GM19043 (cell line): ENCODE data around the gene NMRAL1.

Experiments used
- ATAC-seq: cut with Tn5 transposase; IDR thresholded peaks from one replicate; pipeline ENCODE4 v1.9.1; 2021; ENCODE audit warnings: low read depth; ENCODE audit not compliant: unreplicated experiment

The NMRAL1 gene

GRCh38 chr16:4505356-4506147 lies 31.1 kb upstream of the NMRAL1 start:
- peak; percentile 92 for ATAC-seq

DNA sequence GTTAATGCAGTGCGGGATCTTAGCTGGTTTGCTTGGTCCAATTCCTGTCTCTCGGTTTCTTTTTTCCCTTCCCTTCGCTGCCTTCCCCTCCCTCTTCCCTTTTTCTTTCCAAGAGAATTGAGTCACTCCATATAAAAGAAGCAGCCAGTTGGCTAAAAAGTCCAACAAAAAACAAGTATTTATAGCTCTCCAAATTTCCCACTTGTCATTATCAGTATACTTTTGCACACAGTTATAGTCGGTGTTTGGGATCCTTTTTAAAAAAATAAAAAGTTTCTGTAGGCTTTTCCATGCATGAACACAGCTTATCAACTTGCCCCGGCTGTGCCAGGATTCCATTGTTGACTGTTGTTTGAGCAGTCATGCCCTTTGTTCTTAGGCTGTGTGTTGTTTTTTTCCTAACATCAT lies 26.6 kb upstream of the NMRAL1 start:
- ATAC-seq = no peak

GRCh38 chr16:4500272-4500671 lies 25.8 kb upstream of the NMRAL1 start:
- no peak for ATAC-seq

- ATAC-seq = no peak
These were observed 24.8 kb upstream of the NMRAL1 start for GRCh38 chr16:4499196-4499555.

GRCh38 chr16:4498546-4499195 lies 24.2 kb upstream of the NMRAL1 start:
- ATAC-seq = no peak

DNA sequence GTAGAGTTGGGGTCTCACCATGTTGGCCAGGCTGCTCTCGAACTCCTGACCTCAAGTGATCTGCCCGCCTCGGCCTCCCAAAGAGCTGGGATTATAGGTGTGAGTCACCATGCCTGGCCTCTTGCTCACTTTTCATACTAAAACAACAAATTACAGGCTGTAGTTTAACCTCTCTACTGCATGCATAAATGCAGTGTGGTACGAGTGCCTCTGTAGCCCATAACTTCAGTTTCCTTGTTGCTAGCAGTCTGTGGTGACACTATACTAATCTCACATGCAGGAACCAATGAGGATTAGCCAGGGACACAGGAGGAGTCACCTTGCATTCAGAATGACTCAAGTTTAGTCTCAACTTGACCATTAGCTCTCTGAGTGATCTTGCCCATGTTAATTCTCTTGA lies 21.9 kb upstream of the NMRAL1 start:
- no peak for ATAC-seq

DNA sequence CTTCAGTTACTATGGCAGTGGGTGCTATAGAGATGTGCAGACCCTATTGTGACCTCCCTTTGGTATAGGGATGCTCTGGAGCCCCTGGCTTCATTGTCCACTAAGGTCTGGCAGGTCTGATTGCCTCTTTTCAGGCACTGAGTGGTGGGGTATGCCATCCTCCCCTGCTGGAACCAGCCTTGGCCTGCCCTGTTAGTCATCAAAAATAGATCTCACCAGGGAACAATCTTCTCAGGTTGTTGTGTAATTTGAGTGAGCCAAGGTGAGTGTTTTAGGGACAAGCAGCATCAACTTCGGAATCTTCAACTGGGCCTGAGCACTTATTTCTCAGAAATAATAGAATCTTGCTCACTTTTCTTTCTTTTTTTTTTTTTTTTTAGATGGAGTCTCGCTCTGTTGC lies 21.3 kb upstream of the NMRAL1 start:
- no peak for ATAC-seq

DNA sequence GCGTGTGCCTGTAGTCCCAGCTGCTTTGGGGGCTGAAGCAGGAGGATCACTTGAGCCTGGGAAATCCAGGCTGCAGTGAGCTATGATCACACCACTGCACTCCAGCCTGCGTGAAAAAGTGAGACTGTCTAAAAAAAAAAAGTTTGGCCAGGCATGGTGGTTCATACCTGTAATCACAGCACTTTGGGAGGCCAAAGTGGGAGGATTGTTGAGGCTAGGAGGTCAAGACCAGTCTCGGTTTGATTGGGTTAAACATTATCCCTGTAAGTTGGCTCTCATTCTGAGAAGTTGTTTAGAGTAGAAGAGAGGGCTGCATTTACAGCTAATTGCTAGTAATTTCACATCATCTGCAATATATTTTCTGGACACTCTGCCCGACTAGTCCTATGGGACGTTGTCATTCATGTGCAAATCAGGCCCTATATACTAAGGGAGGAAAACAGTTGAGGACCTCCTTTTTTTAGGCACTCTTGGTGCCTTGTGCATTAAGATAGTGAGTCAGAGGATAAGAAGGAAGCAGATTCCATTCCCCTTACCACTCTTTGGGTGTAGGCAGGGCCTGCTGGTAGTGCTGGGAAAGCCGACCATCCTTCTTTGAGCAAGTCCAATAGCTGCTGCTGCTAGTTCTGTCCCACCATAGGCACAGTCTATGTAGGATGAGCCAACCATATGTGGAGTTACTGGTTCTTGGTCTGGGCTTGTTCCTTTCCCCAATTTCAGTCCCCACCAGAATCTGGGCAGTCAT lies 20.5 kb upstream of the NMRAL1 start:
- ATAC-seq = no peak

- no peak for ATAC-seq
These were observed 17.5 kb upstream of the NMRAL1 start for GRCh38 chr16:4491898-4492297.

DNA sequence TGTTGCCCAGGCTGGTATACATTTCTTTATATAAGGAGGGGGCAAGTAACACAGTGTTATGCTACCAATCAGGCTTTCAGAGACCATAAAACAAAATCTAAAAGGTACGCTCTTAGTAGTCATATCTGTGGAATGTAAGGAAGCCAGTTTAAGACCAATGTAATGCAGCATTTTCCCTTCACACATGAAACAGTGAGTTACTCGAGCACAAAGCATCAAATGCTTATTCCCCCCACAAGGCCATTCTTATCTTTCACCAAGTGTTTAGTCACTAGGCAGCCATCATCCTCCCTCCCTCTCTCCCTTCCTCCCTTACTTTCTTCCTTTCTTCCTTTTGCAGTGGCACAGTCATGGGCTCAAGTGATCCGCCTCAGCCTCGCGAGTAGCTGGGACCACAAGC lies 14.6 kb upstream of the NMRAL1 start:
- ATAC-seq = no peak

GRCh38 chr16:4488499-4488967 lies 14.1 kb upstream of the NMRAL1 start:
- ATAC-seq = no peak

DNA sequence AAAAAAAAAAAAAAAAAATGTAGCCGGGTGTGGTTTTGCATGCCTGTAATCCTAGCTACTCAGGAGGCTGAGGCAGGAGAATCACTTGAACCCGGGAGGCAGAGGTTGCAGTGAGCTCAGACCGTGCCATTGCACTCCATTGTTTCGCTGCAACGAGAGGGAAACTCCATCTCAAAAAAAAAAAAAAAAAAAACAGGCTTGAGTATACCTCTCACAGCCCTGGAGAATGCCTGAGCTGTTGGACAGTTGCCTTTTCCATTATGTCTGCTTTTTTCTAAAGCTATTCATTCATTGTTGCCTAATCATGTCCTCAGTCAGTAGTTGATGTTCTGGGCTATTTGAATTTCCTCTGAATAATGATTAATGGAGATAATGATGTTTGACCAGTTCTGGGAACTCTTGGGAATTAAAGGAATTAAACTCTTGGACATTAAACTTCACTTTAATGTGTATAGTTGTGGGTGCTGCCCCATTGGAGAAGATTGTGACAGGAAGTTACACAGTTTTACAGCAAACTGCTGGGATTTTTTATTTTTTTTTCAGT lies 13.6 kb upstream of the NMRAL1 start:
- no peak for ATAC-seq

- ATAC-seq = no peak
These were observed 11.9 kb upstream of the NMRAL1 start for GRCh38 chr16:4486126-4486893.

DNA sequence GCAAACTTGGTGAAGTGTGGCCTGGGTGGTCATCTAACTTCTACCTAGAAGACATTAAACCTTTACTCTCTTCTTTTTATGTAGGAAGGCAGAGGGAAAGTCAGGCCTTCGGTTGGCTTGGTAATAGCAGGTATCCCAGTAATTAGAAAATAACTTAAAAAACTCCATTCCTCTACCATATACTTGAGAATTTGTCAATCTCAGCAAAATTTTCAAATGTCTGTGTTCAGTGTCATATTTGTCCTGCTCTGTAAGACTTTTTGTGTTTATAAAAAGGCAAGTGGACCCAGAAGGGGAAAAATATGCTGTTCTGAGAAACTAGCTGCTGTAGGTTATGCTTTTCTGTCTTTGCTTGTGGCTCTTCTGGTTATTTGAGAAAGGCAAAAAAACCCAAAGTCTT lies 7.5 kb upstream of the NMRAL1 start:
- no peak for ATAC-seq

DNA sequence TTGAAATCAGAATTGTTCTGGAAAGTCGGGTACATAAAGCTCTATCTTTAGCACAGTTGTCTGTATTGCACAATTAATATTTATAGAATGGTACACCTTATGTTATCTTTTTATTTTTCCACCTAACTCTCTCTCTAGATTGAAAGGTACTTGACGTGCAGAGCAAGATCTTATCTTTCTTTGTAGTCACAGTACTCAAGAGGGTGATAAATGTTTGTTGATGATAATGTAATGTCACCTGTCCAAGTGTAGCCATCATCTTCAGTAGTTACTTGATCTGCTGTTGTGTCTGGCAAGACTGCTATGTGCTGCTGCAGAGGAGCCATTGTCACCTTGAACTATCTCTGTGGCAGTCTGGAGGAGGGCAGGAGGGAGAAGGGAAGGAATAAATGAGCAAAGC lies 7.1 kb upstream of the NMRAL1 start:
- no peak for ATAC-seq

DNA sequence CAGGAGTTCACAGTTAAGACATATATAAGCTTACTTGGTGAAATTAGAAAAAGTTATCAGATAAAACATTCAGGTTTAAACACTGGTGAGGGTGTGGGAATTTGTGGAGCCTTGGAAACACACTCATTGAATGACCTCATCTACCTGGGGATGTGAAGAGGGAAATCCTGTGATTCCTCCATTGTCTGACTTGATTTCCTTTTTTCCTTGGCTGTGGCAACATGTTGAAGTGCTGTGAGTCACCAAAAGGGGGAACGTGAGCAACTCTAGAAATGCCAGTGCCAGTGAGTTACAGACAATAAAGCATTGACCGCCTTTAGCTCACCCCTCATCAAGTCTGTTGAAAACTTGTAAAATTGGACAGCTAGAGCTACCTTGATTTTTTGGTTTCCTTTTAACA lies 3.5 kb upstream of the NMRAL1 start:
- ATAC-seq = no peak

GRCh38 chr16:4475880-4476788 lies 1.7 kb upstream of the NMRAL1 start, which contains the start of gene HMOX2:
HMOX2 (plus strand) TSS chr16:4476398; CDS start chr16:4505525, 29,127 bp downstream.
- peak; percentile 79 for ATAC-seq

DNA sequence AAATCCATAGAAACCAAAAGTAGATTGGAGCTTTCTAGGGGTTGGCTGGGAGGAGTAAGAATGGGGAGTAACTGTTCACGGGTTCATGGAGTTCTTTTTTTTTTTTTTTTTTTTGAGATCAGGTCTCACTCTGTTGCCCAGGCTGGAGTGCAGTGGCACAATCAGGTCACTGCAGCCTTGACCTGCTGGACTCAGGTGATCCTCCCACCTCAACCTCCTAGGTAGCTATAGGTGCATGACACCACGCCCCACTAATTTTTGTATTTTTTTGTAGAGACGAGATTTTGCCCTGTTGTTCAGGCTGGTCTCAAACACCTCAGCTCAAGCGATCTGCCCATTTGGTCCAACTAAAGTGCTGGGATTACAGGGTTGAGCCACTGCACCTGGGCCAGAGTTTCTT lies 1.5 kb downstream of the NMRAL1 start:
- ATAC-seq = no peak

DNA sequence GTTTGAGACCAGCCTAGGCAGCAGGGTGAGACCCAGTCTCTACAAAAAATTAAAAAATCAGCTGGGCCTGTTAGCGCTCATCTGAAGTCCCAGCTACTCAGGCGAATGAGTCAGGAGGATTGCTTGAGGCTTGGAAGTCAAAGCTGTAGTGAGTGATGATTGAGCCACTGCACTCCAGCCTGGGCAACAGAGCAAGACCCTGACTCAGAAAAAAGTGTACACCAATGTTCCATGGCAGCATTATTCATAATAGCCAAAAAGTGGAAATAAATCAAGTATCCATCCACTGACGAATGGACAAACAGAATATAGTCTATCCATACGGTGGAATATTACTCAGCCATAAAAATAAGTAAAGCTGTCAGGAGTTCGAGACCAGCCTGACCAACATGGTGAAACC lies 2.6 kb downstream of the NMRAL1 start:
- ATAC-seq = no peak
